Large intestine (tissue), 3 donors: Measurements from ENCODE around the gene TRIO. TPM values are rescaled to one million over a fixed set of nuclear protein-coding genes. Genes with fewer than 3 reads are reported as not detected.

Experiments used
- DNase-seq, 2 donors: peaks; one replicate each; pipeline versions ENCODE4 v3.0.0 to v3.0.0-alpha.2; 2013
- H3K27ac ChIP-seq: one replicate; pipeline ENCODE4 v1.5.1; 2013; ENCODE audit warnings: low read length
- H3K27me3 ChIP-seq: 2 replicates; pipeline ENCODE4 v1.6.1; 2013; ENCODE audit warnings: low read length; ENCODE audit not compliant: control insufficient read depth, insufficient read depth
- H3K36me3 ChIP-seq: 2 replicates; pipeline ENCODE4 v1.6.1; 2013; ENCODE audit warnings: low read length; ENCODE audit not compliant: control insufficient read depth, insufficient read depth
- H3K4me1 ChIP-seq: one replicate; pipeline ENCODE4 v1.6.1; 2013; ENCODE audit warnings: low read length; ENCODE audit not compliant: control insufficient read depth, insufficient read depth
- H3K4me3 ChIP-seq: one replicate; pipeline ENCODE4 v1.5.1; 2013; ENCODE audit warnings: low read length
- H3K9me3 ChIP-seq: one replicate; pipeline ENCODE4 v1.6.1; 2013; ENCODE audit warnings: mild to moderate bottlenecking, low read depth, low read length, moderate library complexity; ENCODE audit not compliant: control insufficient read depth
- WGBS: methylation state at CpG from one replicate; pipeline ENCODE4 v1.1.5; 2013; ENCODE audit warnings: low lambda C conversion rate; ENCODE audit not compliant: insufficient coverage; 5-methylcytosine and 5-hydroxymethylcytosine counted together
- polyA plus RNA-seq: library from polyadenylated mRNA; unstranded; fragments of 120-200 nt; gene quantifications from one replicate; pipeline ENCODE4 v1.2.1, GENCODE V29; 2013

The TRIO gene
- polyA plus RNA-seq, 1 donor, result 66.6 TPM

DNA sequence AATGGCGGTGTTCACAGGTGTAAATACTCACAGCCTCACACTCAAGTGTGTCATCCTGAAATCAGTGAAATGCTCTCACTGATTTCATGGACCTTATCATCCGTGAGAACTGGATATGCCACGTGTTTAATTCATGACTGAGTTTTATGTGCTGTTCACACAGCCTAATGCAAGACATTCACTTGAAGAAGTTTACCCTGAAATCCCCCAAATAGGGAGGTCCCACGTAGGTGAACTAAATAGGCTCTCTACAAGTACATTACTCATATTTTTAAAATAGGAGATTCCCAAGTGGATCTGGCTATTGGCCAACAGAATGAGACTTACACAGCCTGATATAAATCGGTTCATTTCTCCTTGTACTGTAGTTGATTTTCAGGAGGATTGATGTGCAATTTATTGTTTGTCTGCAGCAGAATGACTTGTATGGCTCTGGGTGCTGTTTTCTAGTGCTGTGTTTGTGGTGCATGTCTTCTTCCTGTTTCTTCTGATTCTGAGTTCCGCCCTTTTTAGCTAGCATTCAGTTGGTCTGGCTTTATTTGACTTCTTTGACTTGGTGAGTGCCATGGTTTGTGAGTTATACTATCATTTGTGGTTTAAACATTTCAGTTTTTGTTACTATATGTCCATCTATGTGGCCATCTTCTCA is 25.1 kb downstream of the TRIO start:
- Histone ChIP-seq H3K4me3 (no peak overlapping the region), H3K27me3 (no peaks in the 10 kb centered on the region), H3K36me3 (no peaks in the 10 kb centered on the region), H3K4me1 (peaks cover 11% of the 10 kb centered on the region), H3K27ac (no peak overlapping the region), H3K9me3 (no peaks in the 10 kb centered on the region)
- DNase-seq, result no peak
- WGBS, result 100% methylated on average over 2 of the region's 6 CpGs

- Histone ChIP-seq H3K4me3 (no peak overlapping the region), H3K27me3 (no peaks in the 10 kb centered on the region), H3K27ac (no peak overlapping the region), H3K9me3 (no peaks in the 10 kb centered on the region), H3K4me1 (peaks cover 14% of the 10 kb centered on the region), H3K36me3 (no peaks in the 10 kb centered on the region)
- WGBS, result 71% methylated on average over 2 of the region's 7 CpGs
- DNase-seq, result no peak
These were observed 25.7 kb downstream of the TRIO start for GRCh38 chr5:14168793-14169262.

DNA sequence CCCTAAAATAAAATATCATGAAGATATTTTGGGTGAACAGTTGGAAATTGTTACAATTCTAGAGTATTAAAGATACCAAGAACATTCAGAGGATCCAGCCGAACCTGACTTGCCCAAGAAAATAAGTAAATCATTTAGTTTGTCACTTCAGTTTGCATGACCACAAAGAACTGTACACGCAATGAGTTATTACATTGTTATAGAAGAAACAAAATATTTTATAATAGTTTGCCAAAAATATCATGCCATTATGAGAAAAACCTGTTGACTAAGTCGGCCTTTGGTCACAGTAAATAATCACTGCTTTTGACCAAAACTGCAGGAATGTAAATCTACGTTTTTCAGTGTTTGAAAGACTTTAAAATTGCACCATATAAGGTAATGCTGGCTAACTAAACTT is 27.9 kb downstream of the TRIO start:
- WGBS, result 100% methylated on average over 2 of the region's 4 CpGs

DNA sequence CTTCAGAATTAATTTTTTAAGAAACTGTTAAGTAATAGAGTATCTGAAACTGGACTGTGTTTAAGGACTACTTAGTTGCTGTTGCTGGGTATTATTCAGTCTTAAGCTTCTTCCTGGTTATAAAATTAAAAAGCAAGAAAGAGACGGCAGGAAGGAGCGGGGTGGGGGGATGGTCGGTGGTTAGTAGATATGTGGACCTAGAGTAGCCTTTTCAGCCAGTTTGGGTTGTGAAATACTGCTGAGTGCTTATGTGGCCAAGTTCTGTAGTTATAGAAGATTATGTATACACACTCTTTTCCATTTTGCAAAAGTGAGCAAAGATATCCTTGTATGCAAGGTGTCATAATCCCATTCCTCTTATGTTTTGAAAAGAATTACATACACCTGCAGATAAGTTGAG is 28.5 kb downstream of the TRIO start:
- WGBS, result no CpG with 5 or more reads among the region's 3 CpGs
- H3K9me3 ChIP-seq, result no peaks in the 10 kb centered on the region
- H3K36me3 ChIP-seq, result no peaks in the 10 kb centered on the region
- no peak overlapping the region for H3K4me3 ChIP-seq
- no peaks in the 10 kb centered on the region for H3K27me3 ChIP-seq
- DNase-seq, result no peak
- H3K4me1 ChIP-seq, result peaks cover 16% of the 10 kb centered on the region
- H3K27ac ChIP-seq, result no peak overlapping the region

More for the DNA sequence above, 27.9 kb downstream of the TRIO start:
- Histone ChIP-seq H3K4me3 (no peak overlapping the region), H3K9me3 (no peaks in the 10 kb centered on the region), H3K27ac (no peak overlapping the region), H3K27me3 (no peaks in the 10 kb centered on the region), H3K4me1 (peaks cover 16% of the 10 kb centered on the region), H3K36me3 (no peaks in the 10 kb centered on the region)
- DNase-seq, result no peak

DNA sequence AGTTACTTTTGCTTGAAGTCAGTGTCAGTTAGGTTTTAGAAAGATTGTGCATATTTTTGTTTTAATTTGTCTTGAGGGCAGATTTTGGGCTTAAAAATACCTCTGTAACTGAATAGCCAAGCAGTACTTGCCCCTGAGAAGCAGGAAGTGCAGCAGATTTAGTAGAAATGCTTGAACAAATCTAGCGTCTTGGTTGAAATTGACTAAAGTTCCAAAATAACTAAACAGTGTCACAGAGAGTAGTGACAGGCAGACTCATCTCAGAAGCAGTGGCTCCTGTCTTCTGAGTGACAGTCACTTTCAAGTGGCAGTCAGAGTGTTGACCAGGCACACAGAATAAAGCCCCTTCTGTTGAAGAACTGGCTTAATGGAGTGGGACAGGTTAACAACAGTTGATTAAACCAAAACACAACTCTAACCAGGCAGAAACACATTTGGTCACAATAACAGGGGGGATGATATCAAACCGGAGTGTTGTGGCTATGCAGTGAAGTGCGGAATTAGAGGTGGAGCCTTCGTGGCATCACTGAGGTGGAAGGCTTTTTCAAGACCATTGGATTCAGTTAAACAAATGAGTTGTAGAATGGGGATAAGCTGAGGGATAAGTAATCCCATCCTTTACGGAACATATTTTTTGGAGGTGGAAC is 29.1 kb downstream of the TRIO start:
- WGBS, result 100% methylated on average over 1 of the region's 5 CpGs
- Histone ChIP-seq H3K27me3 (no peaks in the 10 kb centered on the region), H3K27ac (no peak overlapping the region), H3K36me3 (no peaks in the 10 kb centered on the region), H3K9me3 (no peaks in the 10 kb centered on the region), H3K4me3 (no peak overlapping the region), H3K4me1 (peaks cover 18% of the 10 kb centered on the region)
- no peak for DNase-seq

- H3K27ac ChIP-seq, result peak overlapping the region; percentile 59
- H3K27me3 ChIP-seq, result no peaks in the 10 kb centered on the region
- no CpG with 5 or more reads among the region's 15 CpGs for WGBS
These were observed 30.5 kb downstream of the TRIO start for GRCh38 chr5:14173377-14174229.

DNA sequence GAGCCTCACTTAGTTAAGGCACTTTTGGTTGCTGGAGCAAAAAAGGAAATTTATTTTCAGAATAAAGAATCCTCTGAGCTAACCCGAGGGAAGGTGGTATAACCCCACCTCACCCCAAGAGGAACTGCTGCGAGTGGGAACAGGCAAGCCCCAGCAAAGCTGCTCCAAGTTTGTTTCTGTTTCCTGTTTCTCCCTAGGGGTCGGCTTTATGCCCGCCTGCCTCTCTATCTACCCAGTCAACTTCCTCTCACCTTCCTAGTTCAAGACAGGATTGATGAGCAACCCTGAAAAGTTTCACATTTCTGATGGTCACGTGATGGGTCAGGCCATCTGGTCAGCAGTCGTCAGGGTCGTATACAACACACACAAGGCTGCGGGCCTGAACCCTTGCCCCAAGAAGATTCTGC is 31.1 kb downstream of the TRIO start:
- Histone ChIP-seq H3K27me3 (no peaks in the 10 kb centered on the region), H3K4me1 (peaks cover 13% of the 10 kb centered on the region), H3K27ac (peak overlapping the region; percentile 59), H3K36me3 (no peaks in the 10 kb centered on the region), H3K9me3 (no peaks in the 10 kb centered on the region), H3K4me3 (no peak overlapping the region)
- 40% methylated on average over 2 of the region's 8 CpGs for WGBS
- peak; percentile 47 to 59 for DNase-seq

More at GRCh38 chr5:14173377-14174229, 30.5 kb downstream of the TRIO start:
- Histone ChIP-seq H3K4me1 (peaks cover 14% of the 10 kb centered on the region), H3K36me3 (no peaks in the 10 kb centered on the region), H3K4me3 (no peak overlapping the region), H3K9me3 (no peaks in the 10 kb centered on the region)
- DNase-seq, result no peak

- H3K27me3 ChIP-seq, result no peaks in the 10 kb centered on the region
- H3K27ac ChIP-seq, result no peak overlapping the region
- peaks cover 18% of the 10 kb centered on the region for H3K4me1 ChIP-seq
- no peak overlapping the region for H3K4me3 ChIP-seq
- 100% methylated on average over 1 of the region's 1 CpG for WGBS
- H3K36me3 ChIP-seq, result no peaks in the 10 kb centered on the region
- DNase-seq, result no peak
- H3K9me3 ChIP-seq, result no peaks in the 10 kb centered on the region
These were observed 32.2 kb downstream of the TRIO start for GRCh38 chr5:14175381-14175780.

GRCh38 chr5:14176888-14177287 is 33.7 kb downstream of the TRIO start:
- Histone ChIP-seq H3K4me1 (peaks cover 18% of the 10 kb centered on the region), H3K27ac (no peak overlapping the region), H3K9me3 (no peaks in the 10 kb centered on the region), H3K27me3 (no peaks in the 10 kb centered on the region), H3K4me3 (no peak overlapping the region), H3K36me3 (no peaks in the 10 kb centered on the region)
- no peak for DNase-seq
- 80% methylated on average over 1 of the region's 2 CpGs for WGBS

DNA sequence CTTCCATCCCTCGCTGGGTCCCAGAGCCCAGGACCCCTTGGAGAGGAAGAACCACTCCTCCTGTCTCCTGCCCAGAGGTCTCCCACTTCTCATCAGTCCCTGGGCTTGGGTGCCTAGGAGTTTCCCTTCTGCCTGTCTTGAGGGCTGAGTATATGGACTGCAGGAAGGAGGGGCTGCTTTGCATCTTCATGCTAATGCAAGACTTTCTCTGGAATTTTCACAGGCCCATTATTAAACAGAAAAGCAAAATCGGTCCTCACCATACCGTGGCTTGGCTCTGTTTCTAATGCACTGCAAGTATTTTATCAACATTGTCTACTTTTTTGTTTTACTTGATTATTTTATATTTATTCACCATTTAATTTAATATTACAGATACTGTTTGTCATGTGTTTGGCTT is 34.5 kb downstream of the TRIO start:
- Histone ChIP-seq H3K27ac (no peak overlapping the region), H3K4me1 (peaks cover 18% of the 10 kb centered on the region), H3K36me3 (no peaks in the 10 kb centered on the region), H3K27me3 (no peaks in the 10 kb centered on the region), H3K9me3 (no peaks in the 10 kb centered on the region), H3K4me3 (no peak overlapping the region)
- WGBS, result 83% methylated on average over 2 of the region's 3 CpGs
- DNase-seq, result no peak
